GM12801 (cell line): ENCODE data around the gene RCVRN.

ENCODE experiments used
- CTCF ChIP-seq: IDR thresholded peaks from one replicate; pipeline ENCODE4 v1.5.1; 2011; ENCODE audit warnings: control low read depth; ENCODE audit not compliant: insufficient read length; ENCODE audit errors: extremely low read depth

Gene RCVRN

DNA sequence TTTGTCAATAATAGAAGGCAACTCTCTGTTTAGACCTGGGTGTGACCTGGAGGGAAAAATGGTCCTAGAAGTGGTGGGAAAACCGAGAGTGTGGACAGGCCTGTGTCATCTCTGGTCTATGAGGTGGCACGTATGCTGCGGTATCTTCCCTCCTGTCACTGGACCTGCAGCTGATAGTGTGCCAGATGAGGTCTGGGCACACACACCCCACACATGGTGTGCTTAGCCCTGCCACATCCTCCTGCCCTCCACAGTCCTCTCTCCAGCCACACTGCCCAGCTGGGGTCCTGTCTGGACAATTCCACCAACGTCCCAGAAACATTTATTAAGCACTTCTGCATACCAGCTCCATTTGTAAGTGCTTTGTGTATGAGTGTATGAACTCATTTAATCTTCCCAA is 42.1 kb downstream of the RCVRN start:
- TF ChIP-seq CTCF, result no peak

DNA sequence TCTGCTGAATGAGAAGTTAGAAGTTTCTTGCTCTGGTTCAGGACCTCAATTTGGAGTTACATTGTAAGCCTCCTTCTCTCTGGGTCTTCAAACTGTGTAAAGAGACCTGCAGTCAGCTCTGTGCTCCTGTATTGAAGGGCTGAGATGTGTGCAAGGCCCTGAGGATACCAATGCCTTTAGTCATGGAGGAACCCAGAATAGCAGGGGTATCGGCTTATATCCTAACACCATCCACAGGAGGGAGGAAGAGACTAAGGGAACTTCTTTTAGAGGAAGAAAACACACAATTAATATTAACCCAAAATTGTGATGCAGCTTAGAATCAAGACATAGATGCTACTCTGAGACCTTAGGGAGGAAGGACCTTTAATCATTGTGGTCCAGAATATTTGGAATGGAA is 42.9 kb downstream of the RCVRN start:
- no peak for TF ChIP-seq CTCF

DNA sequence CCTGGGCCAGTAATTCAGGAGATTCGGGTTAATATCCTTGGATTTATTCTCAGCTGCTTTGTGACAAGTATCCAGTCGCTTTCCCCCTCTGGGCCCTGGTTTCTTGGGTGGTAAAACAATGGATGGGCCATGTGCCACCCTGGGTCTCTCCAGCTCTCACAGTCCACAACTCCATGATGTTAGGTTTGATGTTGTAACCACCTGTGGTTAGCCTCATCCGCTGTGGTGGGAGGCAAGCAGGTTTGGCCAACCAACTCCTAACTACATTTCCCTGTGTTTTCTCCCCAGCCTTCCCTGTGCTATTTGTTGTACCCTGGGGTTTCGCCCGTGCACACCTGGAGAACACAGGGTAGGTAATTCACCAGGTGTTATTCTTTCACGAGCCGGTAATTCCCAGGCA is 44.2 kb downstream of the RCVRN start:
- TF ChIP-seq CTCF, result no peak

DNA sequence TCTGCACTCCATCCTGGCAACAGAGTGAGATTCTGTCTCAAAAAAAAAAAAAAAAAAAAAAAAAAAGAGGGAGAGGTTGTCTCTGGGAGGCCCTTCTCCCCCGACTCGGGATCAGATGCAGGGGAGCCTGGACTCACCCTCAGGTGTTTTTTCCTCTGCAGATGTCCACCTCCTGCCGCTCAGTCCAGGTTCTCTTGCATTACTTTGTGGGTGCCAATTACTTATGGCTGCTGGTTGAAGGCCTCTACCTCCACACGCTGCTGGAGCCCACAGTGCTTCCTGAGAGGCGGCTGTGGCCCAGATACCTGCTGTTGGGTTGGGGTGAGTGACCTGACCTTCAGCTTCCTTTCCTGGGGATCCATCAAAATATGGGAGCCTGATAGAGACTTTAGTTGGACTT is 45.3 kb downstream of the RCVRN start:
- no peak for TF ChIP-seq CTCF

DNA sequence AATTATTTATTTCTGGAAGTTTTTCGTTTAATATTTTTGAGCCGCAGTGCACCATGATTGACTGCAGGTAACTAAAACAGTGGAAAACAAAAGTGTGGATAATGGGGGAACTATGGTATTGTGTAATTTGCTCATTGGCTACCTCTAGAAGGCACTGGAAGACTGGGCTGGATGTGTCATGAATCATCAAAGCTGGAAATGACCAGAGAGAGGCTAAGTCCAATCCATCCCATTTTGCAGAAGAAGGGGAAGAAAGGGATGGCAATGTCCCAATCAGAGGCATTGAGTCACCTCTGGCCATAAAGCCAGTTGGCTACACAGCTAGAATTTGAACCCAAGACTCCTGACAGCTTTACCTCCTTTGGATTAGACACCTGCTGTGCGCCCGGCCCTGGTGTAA is 50.0 kb downstream of the RCVRN start:
- TF ChIP-seq CTCF, result no peak

GRCh38 chr17:9854255-9854654 is 50.8 kb downstream of the RCVRN start:
- no peak for TF ChIP-seq CTCF

- no peak for TF ChIP-seq CTCF
These were observed 54.9 kb downstream of the RCVRN start for GRCh38 chr17:9850151-9850550.
